Endodermal cell (in vitro differentiated cells): ENCODE results near the gene CD33. TPM values are rescaled to one million over a fixed set of nuclear protein-coding genes. Genes with fewer than 3 reads are reported as not detected.

Experiments
- DNase-seq: peaks from one replicate; pipeline ENCODE4 v3.0.0-alpha.2; 2017
- H3K27ac ChIP-seq: 2 replicates; pipeline ENCODE4 v1.5.1; 2013; ENCODE audit warnings: mild to moderate bottlenecking, low read depth, low read length, moderate library complexity
- H3K27me3 ChIP-seq: 2 replicates; pipeline ENCODE4 v1.6.1; 2013; ENCODE audit warnings: mild to moderate bottlenecking, low read length, moderate library complexity; ENCODE audit not compliant: insufficient read depth, control insufficient read depth, poor library complexity, severe bottlenecking
- H3K36me3 ChIP-seq: 2 replicates; pipeline ENCODE4 v1.7.0; 2013; ENCODE audit warnings: mild to moderate bottlenecking, low read length, moderate library complexity; ENCODE audit not compliant: control insufficient read depth, insufficient read depth
- H3K4me1 ChIP-seq: one replicate; pipeline ENCODE4 v1.7.0; 2013; ENCODE audit warnings: low read length; ENCODE audit not compliant: control insufficient read depth, insufficient read depth
- H3K4me3 ChIP-seq: 2 replicates; pipeline ENCODE4 v1.5.1; 2013; ENCODE audit warnings: mild to moderate bottlenecking, low read length, moderate library complexity
- H3K9ac ChIP-seq: 2 replicates; pipeline ENCODE4 v1.6.1; 2013; ENCODE audit warnings: mild to moderate bottlenecking, low read length, moderate library complexity; ENCODE audit not compliant: poor library complexity, severe bottlenecking; ENCODE audit errors: extremely low read depth
- H3K9me3 ChIP-seq: 2 replicates; pipeline ENCODE4 v1.6.1; 2013; ENCODE audit warnings: mild to moderate bottlenecking, low read length, moderate library complexity; ENCODE audit not compliant: control insufficient read depth
- H3K27ac Mint-ChIP-seq: 2 replicates; pipeline ENCODE4 v1.8.0; 2020; ENCODE audit warnings: mixed read lengths
- H3K27me3 Mint-ChIP-seq: 2 replicates; pipeline ENCODE4 v1.8.0; 2021; ENCODE audit warnings: mild to moderate bottlenecking, mixed read lengths; ENCODE audit not compliant: insufficient read depth
- H3K36me3 Mint-ChIP-seq: 2 replicates; pipeline ENCODE4 v1.8.0; 2020; ENCODE audit warnings: low read depth, mixed read lengths
- H3K4me1 Mint-ChIP-seq: 2 replicates; pipeline ENCODE4 v1.8.0; 2020; ENCODE audit warnings: mixed read lengths
- H3K4me3 Mint-ChIP-seq: 2 replicates; pipeline ENCODE4 v1.8.0; 2020; ENCODE audit warnings: mild to moderate bottlenecking, moderate library complexity, mixed read lengths
- H3K9me3 Mint-ChIP-seq: 2 replicates; pipeline ENCODE4 v1.8.0; 2020; ENCODE audit warnings: mild to moderate bottlenecking, mixed read lengths
- WGBS, 2 experiments: methylation state at CpG; one replicate each; pipeline versions ENCODE4 v1.1.5 to v1.1.7; 2013; ENCODE audit warnings: missing lambda C conversion rate in 2 of 2, mixed read lengths in 1 of 2; ENCODE audit not compliant: insufficient coverage in 1 of 2, insufficient read length in 1 of 2; 5-methylcytosine and 5-hydroxymethylcytosine counted together
- total RNA-seq, 2 donors: library from RNA; stranded (reverse); fragmentation: NEBNext Ultra II Directional in 1 of 2; extraction: Animal tissue kit (Norgen Biotek cat#: 25700) in 1 of 2; gene quantifications; 2 replicates in 1 of 2; 3 replicates in 1 of 2; pipeline ENCODE4 v1.2.1, GENCODE V29; 2021
- TF ChIP-seq, protein P1 (sequence below): fragments of 200-600 bp; sonication (generic); conservative IDR thresholded peaks from 2 replicates; pipeline ENCODE4 v1.5.0; 2021; ENCODE audit warnings: antibody characterized with exemption, mild to moderate bottlenecking

CD33 gene
- total RNA-seq, 2 donors from 2014 or later, result not detected

DNA sequence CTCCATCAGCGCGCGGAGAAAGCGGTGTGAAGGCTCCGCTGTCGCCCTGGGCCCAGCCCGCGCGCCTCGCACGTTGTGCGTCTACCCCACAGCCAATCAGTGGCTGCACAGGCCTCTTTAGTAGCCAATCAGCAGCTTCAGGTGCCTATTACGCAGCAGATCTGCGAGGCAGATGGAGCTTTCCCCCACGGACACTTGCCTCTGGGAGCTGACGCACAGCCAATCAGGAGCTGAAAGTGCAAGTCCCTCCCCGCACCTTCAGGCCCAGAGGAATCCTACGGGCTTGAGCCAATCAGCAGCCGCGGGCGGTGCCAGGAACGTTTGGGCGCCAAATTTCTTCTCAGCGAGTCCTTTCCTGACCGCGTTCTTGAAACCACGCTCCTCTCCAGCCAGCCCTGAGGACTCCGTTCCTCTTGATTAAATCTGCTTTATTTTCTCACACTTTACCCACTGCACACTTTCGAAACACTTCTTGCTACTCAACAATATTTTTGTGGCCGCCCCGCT lies 42.9 kb upstream of the CD33 start:
- Mint-ChIP-seq H3K9me3 (no peaks in the 10 kb centered on the region), H3K27ac (no peak overlapping the region), H3K4me3 (no peak overlapping the region), H3K36me3 (no peaks in the 10 kb centered on the region), H3K4me1 (no peaks in the 10 kb centered on the region), H3K27me3 (peaks cover 40% of the 10 kb centered on the region)
- H3K9ac ChIP-seq, result no peak overlapping the region
- no peak overlapping the region for H3K27ac ChIP-seq
- H3K4me3 ChIP-seq, result no peak overlapping the region
- H3K36me3 ChIP-seq, result no peaks in the 10 kb centered on the region
- peak; percentile 88 for DNase-seq
- H3K4me1 ChIP-seq, result no peaks in the 10 kb centered on the region
- TF ChIP-seq, protein P1, sequence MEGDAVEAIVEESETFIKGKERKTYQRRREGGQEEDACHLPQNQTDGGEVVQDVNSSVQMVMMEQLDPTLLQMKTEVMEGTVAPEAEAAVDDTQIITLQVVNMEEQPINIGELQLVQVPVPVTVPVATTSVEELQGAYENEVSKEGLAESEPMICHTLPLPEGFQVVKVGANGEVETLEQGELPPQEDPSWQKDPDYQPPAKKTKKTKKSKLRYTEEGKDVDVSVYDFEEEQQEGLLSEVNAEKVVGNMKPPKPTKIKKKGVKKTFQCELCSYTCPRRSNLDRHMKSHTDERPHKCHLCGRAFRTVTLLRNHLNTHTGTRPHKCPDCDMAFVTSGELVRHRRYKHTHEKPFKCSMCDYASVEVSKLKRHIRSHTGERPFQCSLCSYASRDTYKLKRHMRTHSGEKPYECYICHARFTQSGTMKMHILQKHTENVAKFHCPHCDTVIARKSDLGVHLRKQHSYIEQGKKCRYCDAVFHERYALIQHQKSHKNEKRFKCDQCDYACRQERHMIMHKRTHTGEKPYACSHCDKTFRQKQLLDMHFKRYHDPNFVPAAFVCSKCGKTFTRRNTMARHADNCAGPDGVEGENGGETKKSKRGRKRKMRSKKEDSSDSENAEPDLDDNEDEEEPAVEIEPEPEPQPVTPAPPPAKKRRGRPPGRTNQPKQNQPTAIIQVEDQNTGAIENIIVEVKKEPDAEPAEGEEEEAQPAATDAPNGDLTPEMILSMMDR, result no peak
- H3K27me3 ChIP-seq, result peaks cover 4% of the 10 kb centered on the region
- WGBS, 2 experiments, result 81 to 94% methylated on average over 25 to 31 of the region's 31 CpGs
- no peaks in the 10 kb centered on the region for H3K9me3 ChIP-seq

DNA sequence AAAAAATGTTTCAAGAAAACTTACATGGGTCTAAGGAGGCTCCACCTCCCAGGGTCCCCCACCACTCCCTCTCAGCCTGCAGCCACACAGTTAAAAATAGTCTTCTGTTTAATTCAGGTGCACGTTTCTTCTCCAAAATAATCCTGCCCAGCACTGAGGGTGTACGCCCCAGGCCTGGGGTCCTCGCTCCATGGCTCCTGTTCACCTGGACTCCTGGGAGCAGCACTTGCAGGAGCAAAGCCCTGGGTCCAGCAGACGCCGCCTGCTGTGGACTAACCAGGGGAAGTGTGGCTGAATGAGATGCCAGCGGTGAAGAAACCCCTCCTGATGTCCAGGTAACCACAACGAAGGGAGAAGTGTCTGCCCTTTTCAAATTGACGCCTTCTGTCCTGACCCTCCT lies 41.3 kb upstream of the CD33 start:
- H3K4me3 Mint-ChIP-seq, result no peak overlapping the region
- H3K27ac Mint-ChIP-seq, result no peak overlapping the region
- no peak for DNase-seq
- H3K9me3 ChIP-seq, result no peaks in the 10 kb centered on the region
- H3K4me3 ChIP-seq, result no peak overlapping the region
- no peaks in the 10 kb centered on the region for H3K4me1 Mint-ChIP-seq
- no peaks in the 10 kb centered on the region for H3K27me3 ChIP-seq
- 92% methylated on average over 7 to 8 of the region's 8 CpGs for WGBS, 2 experiments
- H3K9ac ChIP-seq, result no peak overlapping the region
- peaks cover 33% of the 10 kb centered on the region for H3K27me3 Mint-ChIP-seq
- H3K9me3 Mint-ChIP-seq, result no peaks in the 10 kb centered on the region
- H3K36me3 ChIP-seq, result no peaks in the 10 kb centered on the region
- no peaks in the 10 kb centered on the region for H3K36me3 Mint-ChIP-seq
- H3K27ac ChIP-seq, result no peak overlapping the region
- TF ChIP-seq, protein P1, result no peak
- H3K4me1 ChIP-seq, result no peaks in the 10 kb centered on the region

DNA sequence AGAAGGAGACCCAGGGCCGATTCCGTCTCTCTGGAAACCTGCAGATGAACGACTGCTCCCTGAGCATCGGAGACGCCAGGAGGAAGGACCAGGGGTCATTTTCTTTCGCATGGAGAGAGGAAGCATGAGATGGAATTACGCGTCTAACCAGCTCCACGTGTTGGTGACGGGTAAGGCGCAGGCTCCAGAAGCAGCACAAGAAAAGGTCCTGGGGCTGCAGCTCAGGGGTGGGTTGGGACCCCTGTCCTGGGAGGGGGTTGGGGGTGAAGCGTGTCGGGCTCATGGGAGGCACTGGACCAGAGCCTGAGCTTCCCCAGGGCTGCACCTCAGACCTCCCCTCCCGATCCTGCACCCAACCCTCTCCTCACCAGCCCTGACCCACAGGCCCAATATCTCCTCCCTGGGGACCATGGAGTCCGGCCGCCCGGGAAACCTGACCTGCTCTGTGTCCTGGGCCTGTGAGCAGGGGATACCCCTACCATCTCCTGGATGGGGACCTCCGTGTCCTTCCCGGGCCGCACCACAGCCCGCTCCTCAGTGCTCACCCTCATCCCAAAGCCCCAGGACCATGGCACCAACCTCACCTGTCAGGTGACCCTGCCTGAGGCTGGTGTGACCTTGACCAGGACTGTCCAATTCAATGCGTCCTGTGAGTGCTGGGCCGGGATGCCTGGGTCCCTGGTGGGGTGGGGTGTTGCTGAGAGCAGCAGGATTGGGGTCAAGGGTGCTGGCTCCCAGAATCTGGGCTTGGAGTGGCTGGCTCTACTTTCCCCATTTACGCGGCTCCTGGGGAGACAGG lies 39.6 kb upstream of the CD33 start:
- Mint-ChIP-seq H3K4me1 (no peaks in the 10 kb centered on the region), H3K9me3 (no peaks in the 10 kb centered on the region), H3K4me3 (no peak overlapping the region), H3K27me3 (peaks cover 29% of the 10 kb centered on the region), H3K27ac (no peak overlapping the region), H3K36me3 (no peaks in the 10 kb centered on the region)
- H3K27me3 ChIP-seq, result no peaks in the 10 kb centered on the region
- no peak for DNase-seq
- H3K9me3 ChIP-seq, result no peaks in the 10 kb centered on the region
- TF ChIP-seq, protein P1, result no peak
- no peaks in the 10 kb centered on the region for H3K36me3 ChIP-seq
- H3K4me3 ChIP-seq, result no peak overlapping the region
- WGBS, 2 experiments, result 86 to 93% methylated on average over 11 to 24 of the region's 25 CpGs
- H3K4me1 ChIP-seq, result no peaks in the 10 kb centered on the region
- no peak overlapping the region for H3K9ac ChIP-seq
- H3K27ac ChIP-seq, result no peak overlapping the region
